HG03045 (cell line): ENCODE data around the gene LTB.

ENCODE experiments used
- ATAC-seq: cut with Tn5 transposase; IDR thresholded peaks from one replicate; pipeline ENCODE4 v1.9.1; 2021; ENCODE audit warnings: mild to moderate bottlenecking, moderate library complexity; ENCODE audit not compliant: unreplicated experiment

LTB gene

GRCh38 chr6:31531771-31532643, 50.2 kb downstream of the LTB start:
- no peak for ATAC-seq

GRCh38 chr6:31531162-31531561, 51.1 kb downstream of the LTB start:
- ATAC-seq = no peak

GRCh38 chr6:31530659-31531058, 51.6 kb downstream of the LTB start:
- no peak for ATAC-seq
